ENCODE results near the gene GALNT1. TPM values are rescaled to one million over a fixed set of nuclear protein-coding genes. Genes with fewer than 3 reads are reported as not detected.
A peak's percentile ranks its signal among the peaks of the same experiment; 100 is the strongest.

GALNT1 gene
- total RNA-seq, 1 donor from 2014 or later, result 113 TPM

DNA sequence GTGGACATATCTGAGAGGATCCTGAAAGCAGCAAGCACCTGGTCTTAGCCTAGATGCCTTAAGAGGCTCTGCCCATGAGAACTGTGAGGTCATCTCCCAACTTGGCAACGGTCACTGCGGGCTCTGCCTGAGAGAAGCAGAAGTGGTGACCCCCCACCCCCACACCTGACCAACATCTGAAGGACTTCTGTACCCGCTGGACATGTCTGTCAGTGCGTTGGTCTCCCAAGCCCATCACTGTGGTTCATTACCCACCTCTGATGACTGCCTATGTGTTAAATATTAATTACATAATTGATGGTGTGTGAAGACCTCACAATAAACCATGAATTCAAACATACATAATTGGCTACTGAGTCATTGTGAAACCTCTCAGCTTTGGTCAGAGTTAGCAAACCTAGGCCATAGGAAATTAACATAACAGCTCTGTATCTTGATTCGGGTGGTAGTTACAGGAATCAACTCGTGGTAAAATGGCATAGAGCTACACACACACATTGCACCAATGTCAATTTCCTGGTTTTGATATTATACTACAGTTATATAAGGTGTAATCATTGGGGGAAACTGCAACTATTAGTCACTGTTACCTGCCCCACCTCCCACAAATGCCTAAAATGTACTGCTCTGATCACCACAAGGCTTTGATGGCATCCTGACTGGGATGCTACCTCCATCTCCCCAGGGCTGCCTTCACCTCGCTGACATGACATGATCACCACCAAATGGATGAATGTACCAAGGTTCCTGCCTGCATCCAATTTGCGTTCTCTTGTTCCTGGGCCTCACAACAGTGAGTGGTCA, 4.3 kb upstream of the GALNT1 start:
- Histone ChIP-seq H3K79me2 (ENCODE audit: low read depth) (peaks cover 4% of the 10 kb centered on the region), H3K9me3 (ENCODE audit: low read depth) (no peaks in the 10 kb centered on the region), H4K20me1 (ENCODE audit: low read depth) (no peaks in the 10 kb centered on the region), H3K4me3 (no peak overlapping the region), H3K27me3 (peaks cover 14% of the 10 kb centered on the region), H3F3A (ENCODE audit: low read depth) (peaks cover 18% of the 10 kb centered on the region), H2AFZ (replicated peaks) (no peak overlapping the region), H3K9ac (no peak overlapping the region), H3K4me1 (peaks cover 9% of the 10 kb centered on the region), H3K27ac (no peak overlapping the region), H3K36me3 (no peaks in the 10 kb centered on the region), H3K4me2 (no peak overlapping the region)
- DNase-seq (ENCODE audit: low spot score), result no peak
- Mint-ChIP-seq H3K4me1 (peaks cover under 1% of the 10 kb centered on the region), H3K9me3 (peaks cover 24% of the 10 kb centered on the region), H3K36me3 (no peaks in the 10 kb centered on the region), H3K27me3 (ENCODE audit: insufficient read depth, low read depth) (peaks cover 4% of the 10 kb centered on the region), H3K27ac (no peak overlapping the region), H3K4me3 (peak overlapping the region; percentile 9)
- TF ChIP-seq, protein P1, sequence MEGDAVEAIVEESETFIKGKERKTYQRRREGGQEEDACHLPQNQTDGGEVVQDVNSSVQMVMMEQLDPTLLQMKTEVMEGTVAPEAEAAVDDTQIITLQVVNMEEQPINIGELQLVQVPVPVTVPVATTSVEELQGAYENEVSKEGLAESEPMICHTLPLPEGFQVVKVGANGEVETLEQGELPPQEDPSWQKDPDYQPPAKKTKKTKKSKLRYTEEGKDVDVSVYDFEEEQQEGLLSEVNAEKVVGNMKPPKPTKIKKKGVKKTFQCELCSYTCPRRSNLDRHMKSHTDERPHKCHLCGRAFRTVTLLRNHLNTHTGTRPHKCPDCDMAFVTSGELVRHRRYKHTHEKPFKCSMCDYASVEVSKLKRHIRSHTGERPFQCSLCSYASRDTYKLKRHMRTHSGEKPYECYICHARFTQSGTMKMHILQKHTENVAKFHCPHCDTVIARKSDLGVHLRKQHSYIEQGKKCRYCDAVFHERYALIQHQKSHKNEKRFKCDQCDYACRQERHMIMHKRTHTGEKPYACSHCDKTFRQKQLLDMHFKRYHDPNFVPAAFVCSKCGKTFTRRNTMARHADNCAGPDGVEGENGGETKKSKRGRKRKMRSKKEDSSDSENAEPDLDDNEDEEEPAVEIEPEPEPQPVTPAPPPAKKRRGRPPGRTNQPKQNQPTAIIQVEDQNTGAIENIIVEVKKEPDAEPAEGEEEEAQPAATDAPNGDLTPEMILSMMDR (IDR thresholded peaks at IDR 0.05), result no peak
- TF ChIP-seq EZH2 (IDR thresholded peaks at IDR 0.05) (no peak), EZH2phosphoT487 (IDR thresholded peaks at IDR 0.05) (no peak)

DNA sequence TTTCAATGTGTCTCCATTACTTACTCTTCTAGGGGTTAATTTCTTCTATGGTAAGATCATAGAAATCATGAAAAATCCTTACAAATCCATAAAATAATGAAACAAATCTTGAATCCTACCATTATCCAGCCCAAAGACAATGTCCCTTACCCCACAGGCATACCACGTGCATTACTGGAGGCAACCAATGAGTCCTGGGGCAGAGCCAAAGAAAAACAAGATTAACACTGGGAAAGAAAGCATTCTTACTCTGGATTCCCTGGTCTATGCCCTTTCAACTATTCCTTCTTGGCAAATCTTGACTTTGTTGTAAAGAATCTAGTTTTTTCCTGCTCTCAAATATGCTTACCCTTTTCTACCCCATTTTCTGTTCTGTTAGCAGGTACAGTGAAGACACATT, 3.1 kb upstream of the GALNT1 start:
- H2AFZ ChIP-seq (replicated peaks), result no peak overlapping the region
- peaks cover 9% of the 10 kb centered on the region for H3K4me1 ChIP-seq
- no peak overlapping the region for H3K27ac ChIP-seq
- H3K9ac ChIP-seq, result no peak overlapping the region
- H3K36me3 ChIP-seq, result no peaks in the 10 kb centered on the region
- Mint-ChIP-seq H3K4me3 (no peak overlapping the region), H3K27ac (no peak overlapping the region), H3K4me1 (peaks cover 12% of the 10 kb centered on the region), H3K27me3 (ENCODE audit: insufficient read depth, low read depth) (peaks cover 8% of the 10 kb centered on the region), H3K9me3 (peaks cover 26% of the 10 kb centered on the region), H3K36me3 (peaks cover 2% of the 10 kb centered on the region)
- H3F3A ChIP-seq (ENCODE audit: low read depth), result peaks cover 18% of the 10 kb centered on the region
- TF ChIP-seq EZH2 (IDR thresholded peaks at IDR 0.05) (no peak), EZH2phosphoT487 (IDR thresholded peaks at IDR 0.05) (no peak)
- TF ChIP-seq, protein P1 (IDR thresholded peaks at IDR 0.05), result no peak
- no peak overlapping the region for H3K4me2 ChIP-seq
- peaks cover 8% of the 10 kb centered on the region for H4K20me1 ChIP-seq (ENCODE audit: low read depth)
- H3K4me3 ChIP-seq, result no peak overlapping the region
- no peak for DNase-seq (ENCODE audit: low spot score)
- H3K27me3 ChIP-seq, result peaks cover 14% of the 10 kb centered on the region
- H3K9me3 ChIP-seq (ENCODE audit: low read depth), result no peaks in the 10 kb centered on the region
- peaks cover 17% of the 10 kb centered on the region for H3K79me2 ChIP-seq (ENCODE audit: low read depth)

DNA sequence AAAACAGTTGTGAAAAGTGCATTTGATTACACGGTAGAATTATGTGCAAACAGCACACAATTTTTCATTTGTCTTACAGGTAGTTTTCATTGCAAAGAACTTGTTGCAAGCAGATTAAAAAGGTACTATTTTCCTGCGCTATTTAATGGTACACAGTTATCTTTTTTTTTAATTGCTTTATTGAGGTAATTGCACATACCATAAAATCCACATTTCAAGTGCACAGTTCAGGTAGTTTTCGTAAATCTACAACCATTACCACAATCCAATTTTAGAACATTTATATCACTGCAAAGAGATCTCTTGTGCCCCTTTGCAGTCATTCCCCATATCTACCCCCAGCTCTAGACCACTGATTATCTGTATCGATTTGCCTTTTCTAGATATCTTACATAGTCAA, 2.6 kb upstream of the GALNT1 start:
- no peak for TF ChIP-seq EZH2phosphoT487 (IDR thresholded peaks at IDR 0.05)
- no peak for TF ChIP-seq EZH2 (IDR thresholded peaks at IDR 0.05)
- TF ChIP-seq, protein P1 (IDR thresholded peaks at IDR 0.05), result no peak
- no peak overlapping the region for H3K27ac ChIP-seq
- H3K79me2 ChIP-seq (ENCODE audit: low read depth), result peaks cover 21% of the 10 kb centered on the region
- peaks cover 14% of the 10 kb centered on the region for H3K27me3 ChIP-seq
- H2AFZ ChIP-seq (replicated peaks), result no peak overlapping the region
- H3K36me3 Mint-ChIP-seq, result peaks cover 4% of the 10 kb centered on the region
- peaks cover 8% of the 10 kb centered on the region for H4K20me1 ChIP-seq (ENCODE audit: low read depth)
- peaks cover 28% of the 10 kb centered on the region for H3K9me3 Mint-ChIP-seq
- H3K9ac ChIP-seq, result no peak overlapping the region
- DNase-seq (ENCODE audit: low spot score), result no peak
- H3K4me1 Mint-ChIP-seq, result peaks cover 13% of the 10 kb centered on the region
- peaks cover 18% of the 10 kb centered on the region for H3F3A ChIP-seq (ENCODE audit: low read depth)
- H3K9me3 ChIP-seq (ENCODE audit: low read depth), result no peaks in the 10 kb centered on the region
- no peak overlapping the region for H3K4me3 ChIP-seq
- no peaks in the 10 kb centered on the region for H3K36me3 ChIP-seq
- H3K27ac Mint-ChIP-seq, result no peak overlapping the region
- no peak overlapping the region for H3K4me2 ChIP-seq
- H3K4me3 Mint-ChIP-seq, result no peak overlapping the region
- H3K4me1 ChIP-seq, result peaks cover 9% of the 10 kb centered on the region
- H3K27me3 Mint-ChIP-seq (ENCODE audit: insufficient read depth, low read depth), result peaks cover 9% of the 10 kb centered on the region
